GM18517 (cell line): ENCODE measurements around the gene SUSD1.
A peak's percentile ranks its signal among the peaks of the same experiment; 100 is the strongest.
"Not testable (repeated sequence)": the region's sequence is repeated elsewhere in the genome, so short reads cannot be mapped to it uniquely, and the experiment has no call there.

ENCODE experiments used
- ATAC-seq: cut with Tn5 transposase; IDR thresholded peaks from one replicate; pipeline ENCODE4 v1.9.1; 2021; ENCODE audit warnings: mild to moderate bottlenecking, moderate library complexity; ENCODE audit not compliant: unreplicated experiment

SUSD1 gene

DNA sequence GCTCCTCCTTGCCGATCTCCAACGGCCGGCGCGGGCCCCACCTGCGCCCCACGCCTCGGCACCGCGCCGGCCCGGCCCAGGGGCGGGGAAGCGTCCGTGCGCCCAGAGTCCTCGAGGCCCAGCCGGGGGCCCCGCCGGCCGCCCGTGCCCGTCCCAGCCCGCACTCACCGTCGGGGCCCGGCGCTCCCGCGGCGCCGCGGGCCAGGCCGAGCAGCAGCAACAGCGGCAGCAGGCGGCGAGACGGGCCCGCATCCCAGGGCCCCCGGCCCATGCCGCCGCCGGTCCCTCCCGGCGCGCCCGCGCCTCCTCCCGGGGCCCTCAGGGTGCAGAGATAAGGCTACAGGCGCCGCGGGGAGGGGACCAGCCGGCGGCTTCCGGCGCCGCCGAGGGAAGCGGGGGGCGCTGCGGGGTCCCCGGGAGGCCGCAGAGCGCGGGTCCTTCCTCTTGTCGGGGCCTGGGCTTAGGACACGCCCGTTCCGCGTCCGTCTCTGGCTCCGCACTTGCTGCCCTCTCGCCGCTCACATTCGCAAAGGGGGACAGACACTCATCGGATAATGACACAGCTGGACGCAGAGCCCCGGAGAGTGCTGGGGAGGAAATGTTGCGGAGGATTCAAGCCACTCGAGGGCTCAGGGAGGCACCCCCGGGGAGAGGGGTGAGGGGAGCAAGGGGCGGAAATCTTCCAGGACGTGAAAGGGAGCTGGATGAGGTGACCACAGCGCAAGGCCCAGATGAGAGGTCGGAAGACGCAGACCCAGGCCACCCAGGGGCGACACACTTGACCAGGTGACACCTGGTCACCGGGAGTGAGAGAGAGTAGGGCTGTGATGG is at the start of gene SUSD1:
TSS of gene SUSD1 (minus strand) at position 333 of the 831 bp plus-strand sequence. CDS start at position 271, 62 bp downstream.
- ATAC-seq: peak; percentile 49

- ATAC-seq: no peak
Measured at GRCh38 chr9:112224401-112225289, 49.5 kb upstream of the SUSD1 start.

- ATAC-seq: peak; percentile 97
Measured at GRCh38 chr9:112218908-112219307, 43.8 kb upstream of the SUSD1 start.

- no peak for ATAC-seq
Measured at GRCh38 chr9:112212926-112213325, 37.8 kb upstream of the SUSD1 start.

DNA sequence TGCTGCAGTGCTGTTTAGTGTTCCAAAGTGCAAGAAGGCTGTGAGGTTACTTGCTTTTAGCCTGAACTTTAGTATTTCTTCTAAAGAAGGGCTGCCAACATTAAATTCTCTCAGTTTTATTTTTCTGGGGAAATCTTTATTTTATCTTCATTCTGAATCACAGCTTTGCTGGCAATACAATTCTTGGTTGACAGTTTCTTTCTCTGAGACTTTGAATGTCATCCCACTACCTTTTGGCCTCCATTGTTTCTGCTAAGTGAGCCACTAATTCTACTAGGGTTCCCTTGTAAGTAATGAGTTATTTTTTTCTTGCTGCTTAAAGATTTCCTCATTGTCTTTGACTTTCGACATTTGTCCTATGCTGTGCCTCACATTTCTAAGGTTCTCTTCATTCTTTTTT is 32.4 kb upstream of the SUSD1 start:
- no peak for ATAC-seq

DNA sequence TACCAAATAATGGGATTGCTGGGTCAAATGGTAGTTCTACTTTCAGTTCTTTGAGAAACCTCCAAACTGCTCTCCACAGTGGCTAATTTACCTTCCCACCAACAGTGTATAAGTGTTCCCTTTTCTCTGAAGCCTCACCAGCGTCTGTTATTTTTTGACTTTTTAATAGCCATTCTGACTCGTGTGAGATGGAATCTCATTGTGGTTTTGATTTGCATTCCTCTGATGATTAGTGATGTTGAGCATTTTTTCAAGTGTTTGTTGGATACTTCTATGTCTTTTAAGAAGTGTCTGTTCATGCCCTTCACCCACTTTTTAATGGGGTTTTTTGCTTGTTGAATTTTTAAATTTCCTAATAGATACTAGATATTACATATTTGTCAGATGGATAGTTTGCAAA is 28.4 kb upstream of the SUSD1 start:
- ATAC-seq: no peak

DNA sequence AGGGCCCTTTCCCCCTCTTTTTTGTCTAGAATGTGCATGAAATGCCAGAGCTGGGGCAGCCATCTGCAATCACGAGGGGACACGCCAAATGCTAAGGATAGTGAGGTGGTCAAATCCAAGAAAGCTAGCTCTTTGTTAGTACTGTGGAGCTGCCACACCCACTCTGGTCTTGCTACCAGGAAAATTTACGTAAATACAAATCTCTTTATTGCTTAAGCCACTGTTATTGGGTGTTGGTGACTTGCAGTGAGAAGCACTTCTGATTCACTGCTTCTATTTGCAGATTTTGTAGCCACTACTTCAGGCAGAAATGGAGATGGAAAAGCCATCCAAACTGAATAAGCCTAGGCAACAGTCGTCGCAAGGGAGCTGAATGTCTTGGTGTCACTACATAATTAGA is 25.6 kb upstream of the SUSD1 start:
- ATAC-seq: no peak

GRCh38 chr9:112198646-112199045 is 23.5 kb upstream of the SUSD1 start:
- ATAC-seq: no peak

- no peak for ATAC-seq
Measured at GRCh38 chr9:112194969-112195431, 19.9 kb upstream of the SUSD1 start.

GRCh38 chr9:112193572-112194288 is 18.6 kb upstream of the SUSD1 start:
- ATAC-seq: no peak

DNA sequence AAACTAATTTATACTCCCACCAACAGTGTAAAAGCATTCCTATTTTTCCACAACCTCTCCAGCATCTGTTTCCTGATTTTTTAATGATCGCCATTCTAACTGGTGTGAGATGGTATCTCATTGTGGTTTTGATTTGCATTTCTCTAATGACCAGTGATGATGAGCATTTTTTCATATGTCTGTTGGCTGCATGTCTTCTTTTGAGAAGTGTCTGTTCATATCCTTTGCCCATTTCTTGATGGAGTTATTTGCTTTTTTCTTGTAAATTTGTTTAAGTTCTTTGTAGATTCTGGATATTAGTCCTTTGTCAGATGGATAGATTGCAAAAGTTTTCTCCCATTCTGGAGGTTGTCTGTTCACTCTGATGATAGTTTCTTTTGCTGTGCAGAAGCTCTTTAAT is 15.2 kb upstream of the SUSD1 start:
- ATAC-seq: not testable (repeated sequence)

DNA sequence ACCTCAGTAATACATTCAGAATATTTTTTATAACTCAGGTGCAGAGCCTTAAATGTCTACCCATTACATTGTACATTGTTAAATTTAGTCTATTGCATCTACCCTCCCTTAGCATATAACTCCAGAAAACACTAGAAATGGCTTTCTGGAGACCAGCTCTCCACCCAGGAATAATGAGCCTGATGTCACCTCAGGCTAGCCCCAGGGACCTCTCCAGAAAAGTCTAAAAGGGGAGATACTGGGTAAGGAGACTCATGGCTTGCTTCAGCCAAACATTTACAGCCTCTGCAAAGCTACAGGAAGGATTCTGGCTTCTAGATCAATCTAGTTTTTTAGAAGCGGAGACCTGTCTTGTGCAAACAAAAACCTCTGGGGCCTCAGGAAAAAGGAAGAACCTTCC is 13.8 kb upstream of the SUSD1 start:
- ATAC-seq: no peak

DNA sequence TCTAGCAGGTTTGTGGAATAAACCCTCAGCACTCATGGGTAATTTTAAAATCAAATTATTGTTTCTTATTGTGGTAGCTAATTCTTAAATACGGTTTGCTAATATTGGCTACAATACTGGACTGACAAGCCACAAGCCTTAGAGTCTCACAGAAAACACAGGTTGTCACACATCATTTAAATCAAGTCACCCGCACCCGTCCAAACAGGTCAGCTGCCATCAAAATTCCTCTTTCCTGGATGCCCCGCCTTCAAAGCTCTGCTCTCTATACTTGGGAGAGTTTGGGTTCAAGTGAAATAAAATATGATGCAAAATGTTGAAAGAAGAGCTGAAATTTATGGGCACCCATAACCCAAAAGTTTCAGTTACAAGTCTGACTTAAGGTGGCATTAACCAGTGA is 12.3 kb upstream of the SUSD1 start:
- ATAC-seq: no peak

DNA sequence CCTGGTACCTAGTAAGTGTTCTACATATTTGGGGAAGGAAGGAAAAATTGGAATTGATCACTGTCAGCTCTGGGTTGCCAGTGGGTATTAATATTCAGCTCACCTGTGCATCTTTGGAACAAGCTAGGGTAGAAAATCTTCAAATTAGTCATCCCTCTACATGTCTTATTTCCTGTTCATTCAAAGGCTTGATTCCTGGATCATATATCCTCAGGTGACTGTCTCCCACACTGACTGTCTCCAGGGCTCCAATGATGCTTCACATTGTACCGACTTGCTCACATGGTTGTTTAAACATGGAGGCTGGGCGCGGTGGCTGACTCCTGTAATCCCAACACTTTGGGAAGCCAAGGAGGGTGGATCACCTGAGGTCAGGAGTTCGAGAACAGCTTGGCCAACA is 11.6 kb upstream of the SUSD1 start:
- no peak for ATAC-seq

DNA sequence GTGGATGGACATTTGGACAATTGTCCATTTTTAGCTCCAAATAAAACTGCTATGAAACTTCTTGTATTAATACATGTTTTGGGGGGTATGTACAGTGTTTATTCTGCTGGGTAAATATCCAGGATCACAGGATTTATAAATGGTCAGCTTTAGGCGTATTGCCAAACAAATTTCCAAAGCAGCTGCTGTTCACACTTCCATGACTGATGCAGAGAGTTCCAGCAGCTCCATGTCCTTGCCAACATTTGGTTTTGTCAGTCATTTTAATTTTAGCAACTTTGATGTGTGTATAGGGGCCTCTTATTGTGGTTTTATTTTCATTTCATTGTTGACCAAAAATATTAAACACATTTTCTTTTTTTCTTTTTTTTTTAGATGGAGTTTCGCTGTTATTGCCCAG is 9.8 kb upstream of the SUSD1 start:
- no peak for ATAC-seq

- no peak for ATAC-seq
Measured at GRCh38 chr9:112184221-112184620, 9.1 kb upstream of the SUSD1 start.

GRCh38 chr9:112180387-112180881 is 5.3 kb upstream of the SUSD1 start:
- ATAC-seq: no peak

DNA sequence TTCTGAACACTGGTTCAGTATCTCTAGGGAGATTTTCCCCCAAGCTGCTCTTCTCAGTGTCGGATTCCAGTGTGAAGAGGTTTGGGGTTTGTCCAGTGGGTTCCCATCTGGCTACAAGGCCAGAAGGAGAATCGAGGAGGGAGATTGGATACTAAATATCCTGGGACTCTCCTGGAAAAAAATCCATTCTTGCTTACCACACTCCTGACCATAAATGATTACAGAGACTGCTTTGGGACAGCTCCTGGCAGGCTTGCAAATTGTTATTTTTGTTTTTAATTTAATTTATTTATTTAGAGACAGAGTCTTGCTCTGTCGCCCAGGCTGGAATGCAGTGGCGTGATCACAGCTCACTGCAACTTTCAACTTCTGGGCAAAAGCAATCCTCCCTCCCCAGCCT is 4.7 kb upstream of the SUSD1 start:
- ATAC-seq: no peak

- no peak for ATAC-seq
Measured at GRCh38 chr9:112176524-112176923, 1.4 kb upstream of the SUSD1 start.

GRCh38 chr9:112175796-112176315 is 759 bp upstream of the SUSD1 start:
- no peak for ATAC-seq
